GM19239 (cell line): ENCODE measurements around the gene TOP1.

Experiments used
- DNase-seq: peaks from one replicate; pipeline ENCODE4 v3.0.0; 2011; ENCODE audit warnings: low spot score; ENCODE audit not compliant: insufficient read length
- FAIRE-seq: peaks from 2 replicates; lab custom pipeline; 2011; peaks lifted over from hg19 to GRCh38; lab: Jason Lieb, UNC

Gene TOP1

DNA sequence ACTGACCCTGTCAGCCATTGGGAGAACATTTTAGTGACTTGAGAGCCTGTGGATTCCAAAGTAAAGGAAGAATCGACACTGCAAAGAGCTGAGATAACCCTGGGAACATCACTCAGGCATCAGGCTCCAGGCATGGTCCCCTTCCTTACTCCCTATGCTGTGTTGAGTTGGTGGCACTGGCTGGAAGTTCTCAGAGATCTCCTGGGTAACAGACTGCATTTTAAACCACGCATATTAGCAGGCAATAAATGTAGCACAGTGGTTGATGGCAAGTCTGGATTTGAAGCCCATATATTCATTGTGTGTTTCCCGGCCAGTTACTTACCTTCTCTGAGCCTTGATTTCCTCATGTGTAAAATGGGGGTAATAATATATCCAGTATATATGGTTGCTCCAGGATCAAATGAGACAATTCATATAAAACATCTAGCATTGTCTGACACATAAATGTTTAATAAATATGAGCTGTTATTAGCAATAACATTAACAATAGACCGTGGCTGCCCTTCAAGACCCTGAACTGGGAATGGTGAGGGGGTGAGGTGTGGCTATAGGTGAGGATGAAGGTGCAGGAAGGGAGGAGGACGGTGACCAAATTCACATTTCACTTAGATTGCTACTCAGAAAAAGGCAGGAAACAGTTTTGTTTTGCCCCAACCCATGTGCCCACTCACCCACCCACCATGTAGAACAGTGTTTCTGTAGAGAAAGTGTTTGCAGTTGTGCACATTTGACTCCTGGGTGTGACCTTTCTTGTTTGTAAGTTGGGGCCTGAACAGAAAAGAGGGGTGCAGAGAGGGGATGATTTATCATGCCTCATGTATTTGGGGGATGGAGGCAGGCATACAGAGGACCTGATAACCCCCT is 110.8 kb downstream of the TOP1 start:
- no peak for DNase-seq
- FAIRE-seq = no peak

GRCh38 chr20:41140226-41141133 is 111.9 kb downstream of the TOP1 start:
- FAIRE-seq = no peak
- DNase-seq = no peak

GRCh38 chr20:41141153-41141815 is 112.7 kb downstream of the TOP1 start:
- no peak for DNase-seq
- FAIRE-seq = no peak

DNA sequence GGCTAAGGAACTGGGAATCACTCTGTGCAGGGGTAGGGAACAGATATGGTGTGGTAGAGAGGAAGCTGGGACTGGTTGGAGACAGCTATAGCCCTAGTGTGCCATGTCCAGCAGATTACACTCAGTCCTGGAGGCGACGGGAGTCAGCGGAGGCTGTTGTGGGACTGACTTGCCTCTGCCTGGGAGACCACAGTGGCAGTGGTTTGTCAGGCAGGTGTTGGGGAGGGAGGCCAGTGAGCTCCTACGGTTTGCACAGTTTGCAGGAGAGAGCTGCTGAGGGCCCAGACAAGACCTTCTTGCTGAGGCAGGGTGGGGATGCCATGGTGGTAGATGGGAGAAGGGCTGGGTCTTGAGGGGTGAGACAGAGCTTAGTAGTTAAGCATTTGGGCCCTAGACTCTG is 113.6 kb downstream of the TOP1 start:
- DNase-seq = no peak
- FAIRE-seq = no peak

GRCh38 chr20:41142919-41143318 is 114.3 kb downstream of the TOP1 start:
- DNase-seq = no peak

DNA sequence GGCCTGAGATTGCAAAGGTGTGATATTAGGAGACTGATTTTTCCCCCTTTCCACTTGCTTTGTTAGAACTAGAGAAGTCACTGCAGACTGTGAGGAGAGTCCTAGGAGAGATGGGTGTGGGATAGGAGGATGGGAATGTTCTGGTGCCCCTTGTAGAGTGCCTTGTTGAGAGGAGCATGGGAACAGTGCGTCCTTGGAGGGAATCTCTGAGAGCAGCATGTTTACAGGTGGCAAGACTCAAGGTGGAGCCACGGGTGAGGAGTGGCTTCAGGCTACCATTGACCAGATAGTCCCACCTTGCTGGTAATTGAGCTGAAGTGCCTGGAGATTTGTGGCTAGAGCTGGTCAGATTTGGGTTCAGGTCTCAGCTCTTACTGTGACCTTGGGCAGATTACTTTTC is 114.7 kb downstream of the TOP1 start:
- DNase-seq (no peak), FAIRE-seq (no peak)

More at GRCh38 chr20:41142919-41143318, 114.3 kb downstream of the TOP1 start:
- FAIRE-seq = no peak

DNA sequence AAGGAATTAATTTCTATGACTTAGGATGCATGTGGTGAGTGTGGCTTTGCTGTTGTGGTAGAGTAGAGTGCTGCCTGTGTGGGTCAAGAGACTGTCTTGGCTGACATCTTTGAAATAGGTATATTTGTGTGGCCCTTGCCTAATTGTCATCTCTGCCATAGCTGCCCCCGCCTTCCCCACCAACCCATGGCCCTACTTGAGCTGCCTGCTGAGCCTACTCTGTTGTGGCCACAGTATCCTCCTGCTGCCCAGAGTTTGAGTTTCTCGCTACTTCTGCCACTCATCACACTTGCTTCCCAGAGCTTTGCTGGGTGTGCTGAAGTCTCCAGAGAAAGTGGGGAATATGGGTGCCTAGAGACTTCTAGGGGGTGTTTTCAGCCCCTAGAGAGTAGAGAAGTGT is 116.7 kb downstream of the TOP1 start:
- no peak for DNase-seq

GRCh38 chr20:41145821-41146620 is 117.4 kb downstream of the TOP1 start:
- no peak for DNase-seq
- no peak for FAIRE-seq

More for the DNA sequence above, 116.7 kb downstream of the TOP1 start:
- no peak for FAIRE-seq

- FAIRE-seq = no peak
Measured at GRCh38 chr20:41147767-41148191, 119.2 kb downstream of the TOP1 start.

DNA sequence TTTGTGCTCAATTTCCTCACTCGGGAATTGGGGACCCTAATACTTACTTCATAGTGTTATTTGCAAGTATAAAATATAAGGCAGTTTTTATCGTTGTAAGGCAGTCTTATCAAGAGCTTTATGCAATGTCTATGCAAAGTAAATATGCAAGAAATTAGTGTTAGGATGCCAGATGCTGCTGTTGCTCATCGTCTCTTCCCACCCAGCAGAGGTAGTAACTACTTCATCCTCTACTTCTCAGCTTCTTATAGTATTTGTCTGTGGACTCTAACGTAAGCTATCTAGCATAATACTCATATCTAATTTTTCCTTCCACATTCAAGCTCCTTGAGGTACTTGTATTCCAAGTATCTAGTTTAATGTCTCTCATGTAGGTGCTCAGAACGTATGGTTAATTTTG is 120.3 kb downstream of the TOP1 start:
- DNase-seq (no peak), FAIRE-seq (no peak)

More at GRCh38 chr20:41147767-41148191, 119.2 kb downstream of the TOP1 start:
- DNase-seq = no peak

DNA sequence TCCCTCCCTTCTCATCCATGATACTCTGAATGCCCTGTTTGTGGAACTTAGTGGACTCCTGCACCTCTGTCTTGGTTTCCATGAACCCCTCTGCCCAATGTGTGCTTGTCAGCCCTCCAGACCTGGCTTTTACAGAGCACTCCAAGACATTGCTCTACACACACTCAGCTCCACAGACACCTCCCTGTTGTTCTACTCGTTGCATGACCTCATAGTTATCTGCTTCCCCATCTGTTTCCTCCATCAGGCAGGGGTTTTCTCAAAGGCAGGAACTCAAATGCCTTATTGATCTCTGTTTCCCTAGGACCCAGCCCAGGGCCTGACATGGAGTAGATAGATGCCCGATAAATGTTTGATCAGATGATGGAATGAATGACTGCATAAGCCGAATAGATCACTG is 122.0 kb downstream of the TOP1 start:
- FAIRE-seq = no peak
- DNase-seq = no peak

- DNase-seq = no peak
- no peak for FAIRE-seq
Measured at GRCh38 chr20:41151134-41151869, 122.7 kb downstream of the TOP1 start.

DNA sequence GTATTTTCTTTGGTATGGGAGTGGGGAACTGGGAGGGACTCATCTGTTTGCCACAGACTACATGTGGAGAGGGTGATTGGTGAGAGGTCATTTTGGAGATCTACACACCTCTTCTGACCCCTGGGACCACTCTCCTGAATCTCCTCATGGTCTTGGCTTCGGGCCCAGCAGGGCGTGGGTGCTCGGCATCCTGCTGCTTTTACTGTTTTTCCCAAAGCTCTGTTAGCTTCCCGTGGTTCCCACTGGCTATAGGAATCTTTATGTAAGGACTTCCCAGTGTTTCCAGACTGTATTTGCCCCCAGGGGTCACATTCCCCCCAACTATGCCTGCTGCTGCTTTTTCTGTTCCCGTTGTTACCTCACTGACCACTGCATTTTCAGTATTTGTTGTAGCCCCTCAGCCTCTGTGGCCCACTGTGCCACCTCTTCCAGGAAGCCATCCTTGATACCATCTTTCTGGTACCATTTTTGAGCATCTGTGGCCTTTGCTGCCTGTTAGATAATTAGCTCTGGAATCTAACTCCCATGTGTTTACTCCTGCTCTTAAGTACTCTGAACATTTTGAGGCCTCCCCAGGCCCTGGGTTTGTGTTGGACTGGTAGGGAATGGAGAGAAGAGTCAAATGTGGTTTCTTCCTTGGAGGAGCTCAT is 123.6 kb downstream of the TOP1 start:
- DNase-seq (no peak), FAIRE-seq (no peak)

DNA sequence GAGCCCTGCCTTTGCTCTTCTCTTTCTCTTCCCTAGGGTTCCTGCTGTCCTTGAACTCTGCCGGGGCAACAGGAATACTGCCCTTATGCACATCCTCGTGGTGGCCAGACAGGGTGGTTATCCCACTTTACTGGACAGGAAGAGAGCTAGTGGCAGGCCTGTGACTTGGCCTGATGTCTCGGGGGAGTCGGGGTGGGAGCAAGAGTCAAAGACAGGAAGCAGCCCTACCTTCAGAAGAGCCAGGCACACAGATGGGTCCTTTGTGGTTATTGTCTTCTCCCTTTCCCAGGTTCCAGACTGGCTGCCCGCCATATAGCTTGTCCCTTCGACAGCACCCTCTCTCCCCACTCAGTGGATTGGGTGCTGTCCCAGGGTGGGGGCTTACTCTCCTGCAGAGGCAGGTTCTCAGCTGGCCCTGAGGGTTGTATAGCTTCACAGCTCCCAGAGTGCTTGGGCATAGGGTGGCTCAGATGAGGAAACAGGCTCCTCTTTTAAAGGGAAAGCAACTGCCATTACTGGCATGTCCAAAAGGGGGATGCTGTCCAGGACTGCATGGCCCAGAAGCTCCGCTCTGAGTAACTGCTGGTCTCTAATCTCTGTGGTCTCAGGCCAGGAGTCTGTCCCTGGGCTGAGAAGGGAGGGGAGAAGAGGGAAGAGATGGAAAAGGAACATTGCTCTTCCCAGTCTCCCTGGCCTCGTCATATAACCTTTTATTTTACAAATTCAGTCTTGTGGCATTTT is 126.0 kb downstream of the TOP1 start:
- FAIRE-seq (no peak), DNase-seq (no peak)

DNA sequence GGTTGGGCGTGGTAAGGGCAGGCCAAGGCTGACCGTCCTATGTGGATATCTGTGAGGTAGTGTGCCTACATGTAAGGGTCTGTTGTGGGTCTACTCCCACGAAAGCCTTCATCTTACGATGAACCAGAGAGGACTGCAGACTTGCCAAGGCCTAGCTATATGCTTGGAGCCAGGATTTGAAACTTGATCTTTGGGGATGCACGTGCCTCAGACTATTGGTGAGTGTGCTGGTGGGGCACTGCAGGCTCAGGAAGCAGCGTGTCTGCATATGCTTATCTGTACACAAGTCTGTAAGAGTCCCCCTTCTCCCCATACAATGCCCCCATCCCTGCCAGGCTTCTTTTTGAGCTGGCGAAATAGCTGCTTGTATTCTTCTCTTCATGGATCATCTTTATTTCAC is 126.6 kb downstream of the TOP1 start:
- FAIRE-seq (no peak), DNase-seq (no peak)

DNA sequence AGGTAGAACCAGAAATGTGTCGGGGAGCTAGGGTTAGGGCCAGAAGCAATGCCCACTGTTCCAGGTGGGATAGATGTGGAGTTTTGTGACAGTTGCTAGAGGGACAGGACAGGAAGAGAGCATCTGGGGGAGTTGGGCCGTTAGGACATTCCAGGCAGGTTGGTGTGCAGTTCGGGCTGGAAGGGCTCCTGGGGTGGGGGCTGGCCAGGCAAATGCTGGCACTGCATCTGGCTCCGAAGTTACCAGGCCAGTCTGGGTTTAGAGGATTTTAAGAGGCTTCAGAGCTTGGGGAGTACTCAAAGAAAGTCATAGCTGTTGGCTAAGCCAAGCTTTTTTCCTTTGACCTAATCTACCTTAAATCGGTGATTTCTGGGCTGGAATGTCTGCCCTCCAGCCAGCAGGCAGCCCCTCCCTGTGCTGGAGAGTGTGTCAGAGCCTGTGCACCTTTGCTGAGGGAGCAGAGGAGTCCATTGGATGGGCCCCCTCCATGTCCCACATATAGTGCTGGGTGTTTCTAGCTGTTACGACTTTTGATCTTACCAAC is 129.5 kb downstream of the TOP1 start:
- no peak for FAIRE-seq

GRCh38 chr20:41159547-41159946 is 130.9 kb downstream of the TOP1 start:
- FAIRE-seq (no peak), DNase-seq (no peak)

More for the DNA sequence above, 129.5 kb downstream of the TOP1 start:
- no peak for DNase-seq

GRCh38 chr20:41160686-41161085 is 132.1 kb downstream of the TOP1 start:
- no peak for FAIRE-seq
- no peak for DNase-seq
